ENCODE results near the gene CPNE8.

GRCh38 chr12:38838056-38838850 lies 67.1 kb downstream of the CPNE8 start:
- TF ChIP-seq CTCF (IDR thresholded peaks at IDR 0.05): no peak
- no peak for TF ChIP-seq POLR2A (IDR thresholded peaks at IDR 0.05)
- TF ChIP-seq POLR2AphosphoS5 (IDR thresholded peaks at IDR 0.05): no peak

Measured in stomach (tissue), 4 donors.